Sigmoid colon (tissue), 4 donors: ENCODE measurements around the gene IQCM.

Experiments used
- EP300 ChIP-seq, 4 donors: sonication (generic); formaldehyde crosslinking; IDR thresholded peaks; one replicate each; pipeline ENCODE4 v1.6.1; 2017; ENCODE audit warnings: antibody characterized with exemption in 4 of 4
- POLR2AphosphoS5 ChIP-seq, 4 donors: sonication (generic); formaldehyde crosslinking; IDR thresholded peaks; one replicate each; pipeline ENCODE4 v1.6.1; 2017; ENCODE audit warnings: antibody characterized with exemption in 4 of 4
- TF ChIP-seq, protein P1 (sequence below), 4 experiments: fragments of 450-650 bp in 3 of 4; fragments of 200-600 bp in 1 of 4; IDR thresholded peaks; one replicate each; pipeline ENCODE4 v1.5.1; 2016 to 2019; ENCODE audit warnings: antibody characterized with exemption in 4 of 4, mild to moderate bottlenecking in 3 of 4, moderate library complexity in 2 of 4

DNA sequence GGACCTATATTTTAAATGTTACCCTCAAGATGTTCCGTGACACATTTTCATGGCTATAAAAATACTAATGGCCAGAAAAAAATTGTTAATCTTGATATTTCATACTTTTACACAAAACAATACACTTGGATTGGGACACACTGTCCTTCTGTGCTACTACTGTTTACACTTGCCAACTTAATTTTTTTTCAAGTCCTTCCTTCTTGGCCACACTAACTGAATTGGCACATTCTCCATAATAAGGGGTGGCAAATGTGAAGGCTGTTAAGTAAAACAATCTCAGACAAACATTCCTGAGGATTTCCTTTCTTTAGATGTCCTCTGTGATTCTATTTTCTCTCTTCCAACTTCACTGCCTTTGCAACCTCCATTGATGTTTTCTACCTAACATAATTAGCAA is 225.8 kb downstream of the IQCM start:
- TF ChIP-seq POLR2AphosphoS5 (IDR thresholded peaks at IDR 0.05): no peak
- TF ChIP-seq, protein P1, sequence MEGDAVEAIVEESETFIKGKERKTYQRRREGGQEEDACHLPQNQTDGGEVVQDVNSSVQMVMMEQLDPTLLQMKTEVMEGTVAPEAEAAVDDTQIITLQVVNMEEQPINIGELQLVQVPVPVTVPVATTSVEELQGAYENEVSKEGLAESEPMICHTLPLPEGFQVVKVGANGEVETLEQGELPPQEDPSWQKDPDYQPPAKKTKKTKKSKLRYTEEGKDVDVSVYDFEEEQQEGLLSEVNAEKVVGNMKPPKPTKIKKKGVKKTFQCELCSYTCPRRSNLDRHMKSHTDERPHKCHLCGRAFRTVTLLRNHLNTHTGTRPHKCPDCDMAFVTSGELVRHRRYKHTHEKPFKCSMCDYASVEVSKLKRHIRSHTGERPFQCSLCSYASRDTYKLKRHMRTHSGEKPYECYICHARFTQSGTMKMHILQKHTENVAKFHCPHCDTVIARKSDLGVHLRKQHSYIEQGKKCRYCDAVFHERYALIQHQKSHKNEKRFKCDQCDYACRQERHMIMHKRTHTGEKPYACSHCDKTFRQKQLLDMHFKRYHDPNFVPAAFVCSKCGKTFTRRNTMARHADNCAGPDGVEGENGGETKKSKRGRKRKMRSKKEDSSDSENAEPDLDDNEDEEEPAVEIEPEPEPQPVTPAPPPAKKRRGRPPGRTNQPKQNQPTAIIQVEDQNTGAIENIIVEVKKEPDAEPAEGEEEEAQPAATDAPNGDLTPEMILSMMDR (IDR thresholded peaks at IDR 0.05): no peak
- no peak for TF ChIP-seq EP300 (IDR thresholded peaks at IDR 0.05)
